Body of pancreas (tissue), 4 donors: ENCODE data around the gene BCL3. TPM values are rescaled to one million over a fixed set of nuclear protein-coding genes. Genes with fewer than 3 reads are reported as not detected.
"Not testable (repeated sequence)": the region's sequence is repeated elsewhere in the genome, so short reads cannot be mapped to it uniquely, and the experiment has no call there.

Experiments used
- ATAC-seq: fragments of 150-250 bp; one replicate; pipeline ENCODE4 v1.9.1; 2016
- DNase-seq, 4 donors: peaks; one replicate each; pipeline ENCODE4 v3.0.0-alpha.2; 2019
- H3K27ac ChIP-seq, 4 donors: fragments of 200-600 bp; sonication (generic); 1 replicate in 3 of 4; 2 replicates in 1 of 4; pipeline versions ENCODE4 v1.5.1 to v1.6.1; 2016 to 2019; ENCODE audit warnings: mild to moderate bottlenecking in 1 of 4, mixed read lengths in 1 of 4, moderate library complexity in 1 of 4
- H3K27me3 ChIP-seq, 2 donors: fragments of 200-600 bp; sonication (generic); one replicate each; pipeline ENCODE4 v1.6.0; 2016; ENCODE audit warnings: mild to moderate bottlenecking in 1 of 2
- H3K36me3 ChIP-seq, 2 donors: fragments of 200-600 bp; sonication (generic); replicated peaks in 1 of 2; 2 replicates each; pipeline ENCODE4 v1.5.1; 2016; ENCODE audit warnings: low read depth in 2 of 2; ENCODE audit not compliant: insufficient read depth in 1 of 2
- H3K4me1 ChIP-seq: fragments of 200-600 bp; sonication (generic); one replicate; pipeline ENCODE4 v1.6.0; 2016
- H3K4me3 ChIP-seq, 2 donors: fragments of 200-600 bp; sonication (generic); 1 replicate in 1 of 2; 2 replicates in 1 of 2; pipeline ENCODE4 v1.5.1; 2016 to 2019
- H3K9me3 ChIP-seq, 3 donors: fragments of 200-600 bp; sonication (generic); 1 replicate in 2 of 3; 2 replicates in 1 of 3; pipeline ENCODE4 v1.5.1; 2016
- CTCF ChIP-seq, 7 experiments: fragments of 450-650 bp in 4 of 7; fragments of 200-600 bp in 3 of 7; sonication (generic) in 3 of 7; IDR thresholded peaks; one replicate each; pipeline ENCODE4 v1.5.1; 2016 to 2019; ENCODE audit warnings: antibody characterized with exemption in 7 of 7
- POLR2A ChIP-seq, 3 donors: fragments of 450-650 bp; IDR thresholded peaks; one replicate each; pipeline ENCODE4 v1.6.1; 2016; ENCODE audit warnings: antibody characterized with exemption in 3 of 3, mild to moderate bottlenecking in 2 of 3
- WGBS, 2 donors: methylation state at CpG; one replicate each; pipeline ENCODE4 v1.1.5; 2017; 5-methylcytosine and 5-hydroxymethylcytosine counted together
- intact Hi-C: fragments of 100-400 bp; cut with DNase I; formaldehyde crosslinking; loops from one replicate; pipeline ENCODE4 v1.15.1; 2023
- total RNA-seq, 2 donors: library from RNA; depleted of rRNA; stranded (reverse); fragments of >200 nt; gene quantifications; one replicate each; pipeline ENCODE4 v1.1.0, GENCODE V29; 2016

BCL3 gene
- total RNA-seq, 2 donors from 2014 or later, result 26.2 to 72.5 TPM

- DNase-seq (no peak), ATAC-seq (no peak)
- no peaks in the 10 kb centered on the region for H3K27me3 ChIP-seq
- intact Hi-C loops, result no loop called here
- WGBS, 2 donors, result 0 to 47% methylated on average over 1 to 2 of the region's 2 CpGs
- H3K9me3 ChIP-seq, result no peaks in the 10 kb centered on the region
- no peak overlapping the region for H3K4me3 ChIP-seq
- TF ChIP-seq CTCF (IDR thresholded peaks at IDR 0.05) (no peak), POLR2A (IDR thresholded peaks at IDR 0.05) (no peak)
- peaks cover 36% of the 10 kb centered on the region for H3K4me1 ChIP-seq
- H3K36me3 ChIP-seq, result no peaks in the 10 kb centered on the region
- no peak overlapping the region for H3K27ac ChIP-seq
Measured at GRCh38 chr19:44714597-44715169, 33.8 kb upstream of the BCL3 start.

GRCh38 chr19:44717603-44718002 is 30.9 kb upstream of the BCL3 start:
- no peak for TF ChIP-seq POLR2A (IDR thresholded peaks at IDR 0.05)
- no peak for TF ChIP-seq CTCF (IDR thresholded peaks at IDR 0.05)
- Histone ChIP-seq H3K36me3 (no peaks in the 10 kb centered on the region), H3K27me3 (no peaks in the 10 kb centered on the region), H3K27ac (peak overlapping the region in 3 of 4 donors; percentile 25 to 96 (median 95)), H3K4me1 (peaks cover 42% of the 10 kb centered on the region), H3K9me3 (no peaks in the 10 kb centered on the region), H3K4me3 (no peak overlapping the region)
- ATAC-seq (no peak), DNase-seq (no peak)
- 75 to 77% methylated on average over 6 of the region's 6 CpGs for WGBS, 2 donors
- intact Hi-C loops, result no loop called here

- peak in 4 of 7 experiments; percentile 20 to 32 (median 26) for TF ChIP-seq CTCF (IDR thresholded peaks at IDR 0.05)
- peak in 2 of 3 donors; percentile 41 to 55 for TF ChIP-seq POLR2A (IDR thresholded peaks at IDR 0.05)
- no peaks in the 10 kb centered on the region for H3K27me3 ChIP-seq
- ATAC-seq (peak; percentile 91), DNase-seq (peak; percentile 94 to 97 (median 96))
- H3K4me1 ChIP-seq, result peaks cover 47% of the 10 kb centered on the region
- no peaks in the 10 kb centered on the region for H3K9me3 ChIP-seq
- 3 to 14% methylated on average over 6 to 11 of the region's 11 CpGs for WGBS, 2 donors
- H3K36me3 ChIP-seq, result no peaks in the 10 kb centered on the region
- peak overlapping the region; percentile 94 to 96 (median 95) for H3K27ac ChIP-seq
- intact Hi-C loops, result no loop called here
- no peak overlapping the region for H3K4me3 ChIP-seq
Measured at GRCh38 chr19:44718441-44719261, 29.9 kb upstream of the BCL3 start.

- ATAC-seq, result no peak
- DNase-seq, result no peak
- no peak overlapping the region for H3K4me3 ChIP-seq
- no peak for TF ChIP-seq CTCF (IDR thresholded peaks at IDR 0.05)
- peaks cover 53% of the 10 kb centered on the region for H3K4me1 ChIP-seq
- H3K27ac ChIP-seq, result peak overlapping the region; percentile 53 to 96 (median 95)
- no peaks in the 10 kb centered on the region for H3K9me3 ChIP-seq
- 39 to 48% methylated on average over 7 to 8 of the region's 8 CpGs for WGBS, 2 donors
- H3K36me3 ChIP-seq, result no peaks in the 10 kb centered on the region
- intact Hi-C loops, result no loop called here
- no peaks in the 10 kb centered on the region for H3K27me3 ChIP-seq
Measured at GRCh38 chr19:44719262-44719701, 29.2 kb upstream of the BCL3 start.

- Histone ChIP-seq H3K27ac (peak overlapping the region in 1 of 4 donors; percentile 32), H3K4me1 (peaks cover 63% of the 10 kb centered on the region)
- ATAC-seq, H3K36me3 ChIP-seq, DNase-seq, H3K4me3 ChIP-seq, intact Hi-C loops, H3K27me3 ChIP-seq, H3K9me3 ChIP-seq: not testable (repeated sequence)
- WGBS, 2 donors, result 87 to 91% methylated on average over 9 of the region's 9 CpGs
Measured at GRCh38 chr19:44720396-44720795, 28.1 kb upstream of the BCL3 start.
